Tibial nerve (tissue), 4 donors: ENCODE results near the gene REELD1. TPM values are rescaled to one million over a fixed set of nuclear protein-coding genes. Genes with fewer than 3 reads are reported as not detected.
A peak's percentile ranks its signal among the peaks of the same experiment; 100 is the strongest.

Experiments
- DNase-seq, 2 donors: peaks; one replicate each; pipeline ENCODE4 v3.0.0-alpha.2; 2019; ENCODE audit warnings: low spot score in 2 of 2
- H3K27ac ChIP-seq, 4 donors: fragments of 200-600 bp; sonication (generic) in 3 of 4; one replicate each; pipeline ENCODE4 v1.5.1; 2017 to 2019; ENCODE audit warnings: mild to moderate bottlenecking in 1 of 4
- H3K27me3 ChIP-seq, 2 donors: fragments of 200-600 bp; sonication (generic) in 1 of 2; one replicate each; pipeline versions ENCODE4 v1.5.1 to v1.6.0; 2017 to 2019
- H3K36me3 ChIP-seq, 3 donors: fragments of 200-600 bp; sonication (generic); one replicate each; pipeline ENCODE4 v1.5.1; 2018 to 2019
- H3K4me1 ChIP-seq, 4 donors: fragments of 200-600 bp; sonication (generic) in 3 of 4; one replicate each; pipeline ENCODE4 v1.5.1; 2017 to 2019
- H3K4me3 ChIP-seq, 4 donors: fragments of 200-600 bp; sonication (generic) in 3 of 4; one replicate each; pipeline ENCODE4 v1.5.1; 2017 to 2019; ENCODE audit warnings: mild to moderate bottlenecking in 1 of 4, moderate library complexity in 1 of 4
- H3K9me3 ChIP-seq, 4 donors: fragments of 200-600 bp; sonication (generic) in 3 of 4; one replicate each; pipeline ENCODE4 v1.5.1; 2017 to 2019
- EP300 ChIP-seq, 2 donors: sonication (generic); formaldehyde crosslinking; IDR thresholded peaks; one replicate each; pipeline ENCODE4 v1.6.1; 2017; ENCODE audit warnings: antibody characterized with exemption in 2 of 2, mild to moderate bottlenecking in 1 of 2
- POLR2A ChIP-seq, 2 donors: fragments of 450-650 bp; IDR thresholded peaks; one replicate each; pipeline ENCODE4 v1.6.1; 2017; ENCODE audit warnings: antibody characterized with exemption in 2 of 2, mild to moderate bottlenecking in 2 of 2, moderate library complexity in 2 of 2
- WGBS, 2 donors: methylation state at CpG; one replicate each; pipeline ENCODE4 v1.1.5; 2018; 5-methylcytosine and 5-hydroxymethylcytosine counted together
- total RNA-seq, 4 donors: library from RNA; depleted of rRNA; stranded (reverse); fragments of >200 nt; gene quantifications; one replicate each; pipeline ENCODE4 v1.1.0, GENCODE V29; 2016
- TF ChIP-seq, protein P1 (sequence below), 5 experiments: fragments of 200-600 bp in 3 of 5; fragments of 450-650 bp in 2 of 5; sonication (generic) in 3 of 5; IDR thresholded peaks; one replicate each; pipeline ENCODE4 v1.5.1; 2016 to 2019; ENCODE audit warnings: antibody characterized with exemption in 5 of 5, mild to moderate bottlenecking in 3 of 5, moderate library complexity in 2 of 5

The REELD1 gene
- total RNA-seq, 4 donors from 2014 or later: 0.20 to 2.4 (median 1.1) TPM

DNA sequence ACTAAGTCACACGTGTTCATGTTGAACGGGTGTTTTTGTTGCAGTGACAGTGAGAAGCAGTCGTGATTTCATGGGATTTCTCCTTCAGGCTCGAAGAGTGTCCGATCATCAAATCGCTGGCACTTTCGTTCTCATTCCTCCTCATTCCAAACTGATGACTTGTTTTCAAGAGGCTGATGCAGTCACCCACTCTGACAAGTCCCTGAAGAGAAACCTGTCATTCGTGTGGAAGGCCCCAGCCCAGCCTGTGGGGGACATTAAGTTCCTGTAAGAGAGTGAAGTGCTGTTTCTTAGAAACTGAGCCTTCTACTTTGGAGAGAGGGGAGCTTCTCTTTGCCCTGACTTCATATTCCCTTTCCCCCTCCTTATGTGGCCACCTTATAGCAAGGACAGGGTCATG is 8.0 kb downstream of the REELD1 start:
- WGBS, 2 donors: 69 to 83% methylated on average over 8 of the region's 8 CpGs
- Histone ChIP-seq H3K27me3 (no peaks in the 10 kb centered on the region), H3K36me3 (no peaks in the 10 kb centered on the region), H3K4me3 (no peak overlapping the region), H3K27ac (no peak overlapping the region), H3K4me1 (no peaks in the 10 kb centered on the region), H3K9me3 (no peaks in the 10 kb centered on the region)
- TF ChIP-seq POLR2A (IDR thresholded peaks at IDR 0.05) (no peak), EP300 (IDR thresholded peaks at IDR 0.05) (no peak)
- TF ChIP-seq, protein P1, sequence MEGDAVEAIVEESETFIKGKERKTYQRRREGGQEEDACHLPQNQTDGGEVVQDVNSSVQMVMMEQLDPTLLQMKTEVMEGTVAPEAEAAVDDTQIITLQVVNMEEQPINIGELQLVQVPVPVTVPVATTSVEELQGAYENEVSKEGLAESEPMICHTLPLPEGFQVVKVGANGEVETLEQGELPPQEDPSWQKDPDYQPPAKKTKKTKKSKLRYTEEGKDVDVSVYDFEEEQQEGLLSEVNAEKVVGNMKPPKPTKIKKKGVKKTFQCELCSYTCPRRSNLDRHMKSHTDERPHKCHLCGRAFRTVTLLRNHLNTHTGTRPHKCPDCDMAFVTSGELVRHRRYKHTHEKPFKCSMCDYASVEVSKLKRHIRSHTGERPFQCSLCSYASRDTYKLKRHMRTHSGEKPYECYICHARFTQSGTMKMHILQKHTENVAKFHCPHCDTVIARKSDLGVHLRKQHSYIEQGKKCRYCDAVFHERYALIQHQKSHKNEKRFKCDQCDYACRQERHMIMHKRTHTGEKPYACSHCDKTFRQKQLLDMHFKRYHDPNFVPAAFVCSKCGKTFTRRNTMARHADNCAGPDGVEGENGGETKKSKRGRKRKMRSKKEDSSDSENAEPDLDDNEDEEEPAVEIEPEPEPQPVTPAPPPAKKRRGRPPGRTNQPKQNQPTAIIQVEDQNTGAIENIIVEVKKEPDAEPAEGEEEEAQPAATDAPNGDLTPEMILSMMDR (IDR thresholded peaks at IDR 0.05): no peak
- DNase-seq: no peak

DNA sequence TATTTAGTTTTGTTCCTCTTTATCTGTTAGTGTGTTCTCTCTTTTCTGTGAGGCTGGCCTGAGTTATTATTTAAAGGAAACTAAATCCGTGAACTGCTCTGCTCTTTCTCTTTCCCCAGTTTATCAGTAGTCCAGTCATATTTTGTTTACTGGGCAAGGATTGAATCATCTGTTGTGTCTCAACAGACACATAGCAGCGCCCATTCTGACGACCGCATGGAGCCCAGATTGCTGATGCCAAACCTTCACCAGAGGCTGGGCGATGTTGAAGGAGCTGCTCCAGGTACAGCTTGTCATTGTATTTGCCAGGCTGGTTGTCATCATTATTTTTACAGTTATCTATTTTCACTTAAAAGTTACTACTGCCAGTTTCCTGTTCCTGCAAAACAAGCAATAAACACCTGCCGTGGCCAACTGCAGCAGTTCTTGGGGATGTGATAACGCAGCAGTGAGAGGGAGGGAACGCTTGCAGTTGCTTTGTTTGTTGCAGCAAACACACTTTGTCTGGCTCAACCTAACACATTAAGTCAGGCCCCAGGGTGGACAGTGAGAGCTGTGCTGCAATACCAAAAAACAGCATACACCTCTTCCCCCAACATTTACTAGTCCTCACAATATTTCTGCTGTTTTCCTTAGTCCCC is 10.1 kb downstream of the REELD1 start:
- TF ChIP-seq, protein P1 (IDR thresholded peaks at IDR 0.05): no peak
- no peak for TF ChIP-seq EP300 (IDR thresholded peaks at IDR 0.05)
- TF ChIP-seq POLR2A (IDR thresholded peaks at IDR 0.05): no peak
- Histone ChIP-seq H3K4me3 (no peak overlapping the region), H3K4me1 (no peaks in the 10 kb centered on the region), H3K27me3 (no peaks in the 10 kb centered on the region), H3K9me3 (no peaks in the 10 kb centered on the region), H3K36me3 (no peaks in the 10 kb centered on the region), H3K27ac (no peak overlapping the region)
- 58 to 62% methylated on average over 8 of the region's 8 CpGs for WGBS, 2 donors
- DNase-seq: no peak

DNA sequence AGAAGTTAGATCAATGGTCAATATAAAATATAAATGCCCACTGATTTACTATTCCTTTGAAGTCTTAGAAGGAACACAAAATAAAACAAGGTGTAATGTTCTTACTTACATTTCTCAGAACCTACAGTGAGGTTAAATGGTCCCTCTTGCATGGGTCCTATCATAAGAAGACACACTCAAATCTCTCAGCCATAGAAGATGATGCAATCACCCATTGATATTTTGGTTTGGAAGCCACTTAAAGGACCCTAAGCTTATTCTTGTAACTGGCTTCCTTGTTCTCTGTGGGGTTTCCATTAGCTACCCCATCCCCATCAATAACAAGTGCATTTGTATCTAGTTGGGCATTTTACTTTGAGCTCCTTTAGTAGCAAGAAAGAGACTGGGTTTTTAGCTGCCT is 15.1 kb downstream of the REELD1 start:
- H3K9me3 ChIP-seq: peaks cover 0 to 8% (median 0%) of the 10 kb centered on the region in 4 donors
- H3K4me1 ChIP-seq: no peaks in the 10 kb centered on the region
- TF ChIP-seq, protein P1 (IDR thresholded peaks at IDR 0.05): no peak
- TF ChIP-seq POLR2A (IDR thresholded peaks at IDR 0.05) (no peak), EP300 (IDR thresholded peaks at IDR 0.05) (no peak)
- no peak overlapping the region for H3K27ac ChIP-seq
- no peak for DNase-seq
- H3K36me3 ChIP-seq: no peaks in the 10 kb centered on the region
- H3K27me3 ChIP-seq: no peaks in the 10 kb centered on the region
- H3K4me3 ChIP-seq: no peak overlapping the region

DNA sequence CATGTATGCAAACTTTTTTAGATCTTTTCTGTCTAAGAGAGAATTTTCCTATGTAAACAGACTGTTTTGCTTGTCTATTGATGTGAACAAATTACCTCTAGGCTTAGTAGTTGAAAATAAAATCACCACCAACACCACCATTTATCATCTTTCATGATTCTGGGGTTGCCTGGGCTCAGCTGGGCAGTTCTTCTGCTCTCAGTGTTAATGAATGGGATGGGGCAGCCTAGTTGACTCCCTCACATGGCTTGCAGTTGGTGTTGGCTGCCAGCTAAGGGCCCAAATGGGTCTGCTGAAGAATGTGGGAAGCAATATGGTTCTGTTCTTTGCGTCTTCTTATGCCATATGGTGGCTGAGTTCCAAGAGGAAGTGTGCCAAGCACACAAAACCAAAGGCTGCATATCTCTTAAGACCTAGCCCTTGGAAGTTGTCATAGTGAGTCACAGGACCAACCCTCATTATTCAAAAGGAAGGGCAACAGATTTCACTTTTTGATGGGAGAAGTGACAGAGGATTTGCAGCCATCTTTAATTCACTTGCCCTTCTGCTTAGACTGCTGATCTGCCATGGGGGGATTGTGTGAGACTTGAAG is 17.9 kb downstream of the REELD1 start:
- Histone ChIP-seq H3K36me3 (no peaks in the 10 kb centered on the region), H3K4me1 (peaks cover 0 to 5% (median 0%) of the 10 kb centered on the region in 4 donors), H3K27ac (no peak overlapping the region), H3K9me3 (peaks cover 0 to 8% (median 0%) of the 10 kb centered on the region in 4 donors), H3K27me3 (no peaks in the 10 kb centered on the region), H3K4me3 (no peak overlapping the region)
- DNase-seq: no peak
- WGBS, 2 donors: 63 to 86% methylated on average over 1 of the region's 1 CpG
- TF ChIP-seq EP300 (IDR thresholded peaks at IDR 0.05) (no peak), POLR2A (IDR thresholded peaks at IDR 0.05) (no peak)
- TF ChIP-seq, protein P1 (IDR thresholded peaks at IDR 0.05): no peak

DNA sequence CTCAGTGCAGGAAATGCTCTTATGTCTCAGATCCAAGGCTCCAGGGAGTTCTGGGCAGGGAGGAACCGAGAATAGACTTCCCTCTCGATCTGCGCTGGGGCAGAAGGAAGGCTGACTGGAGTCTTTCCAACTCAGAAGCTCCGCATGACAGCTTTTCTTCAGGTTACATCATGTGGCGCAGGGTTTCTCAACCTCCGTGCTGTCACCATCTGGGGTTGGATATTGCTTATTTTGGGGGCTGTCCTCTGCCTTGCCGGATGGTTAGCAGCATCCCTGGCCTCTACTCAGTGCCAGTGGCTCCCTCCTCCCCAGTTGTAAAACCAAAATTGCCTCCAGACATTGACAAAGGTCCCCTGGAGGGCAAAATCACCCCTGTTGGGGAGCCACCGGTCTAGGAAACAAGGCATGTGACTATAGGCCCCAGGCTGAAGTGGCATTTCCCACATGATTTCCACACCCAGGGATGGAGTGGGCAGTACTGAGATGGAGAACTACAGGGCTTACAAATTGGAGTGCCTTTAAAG is 21.4 kb downstream of the REELD1 start:
- H3K9me3 ChIP-seq: peaks cover 0 to 8% (median 0%) of the 10 kb centered on the region in 4 donors
- peaks cover 0 to 10% (median 0%) of the 10 kb centered on the region in 4 donors for H3K4me1 ChIP-seq
- DNase-seq: peak in 1 of 2 donors; percentile 61
- H3K36me3 ChIP-seq: no peaks in the 10 kb centered on the region
- WGBS, 2 donors: 67 to 82% methylated on average over 8 of the region's 8 CpGs
- TF ChIP-seq POLR2A (IDR thresholded peaks at IDR 0.05) (no peak), EP300 (IDR thresholded peaks at IDR 0.05) (peak in 1 of 2 donors; percentile 12)
- TF ChIP-seq, protein P1 (IDR thresholded peaks at IDR 0.05): no peak
- H3K27me3 ChIP-seq: no peaks in the 10 kb centered on the region
- no peak overlapping the region for H3K4me3 ChIP-seq
- peak overlapping the region in 2 of 4 donors; percentile 49 to 69 for H3K27ac ChIP-seq
